ENCODE results near the gene SUMO4.

- TF ChIP-seq CTCF (IDR thresholded peaks at IDR 0.05), result no peak
- TF ChIP-seq MEF2A (IDR thresholded peaks at IDR 0.05; ENCODE audit: borderline replicate concordance, low read depth), result no peak
- no peak for TF ChIP-seq SIN3A (IDR thresholded peaks at IDR 0.05; ENCODE audit: borderline replicate concordance, low read depth, low read length)
- no peak for TF ChIP-seq RCOR1 (IDR thresholded peaks at IDR 0.05; ENCODE audit: low read length)
- no peak for TF ChIP-seq TCF12 (IDR thresholded peaks at IDR 0.05)
- TF ChIP-seq IRF3 (IDR thresholded peaks at IDR 0.05; ENCODE audit: low read depth, low read length), result no peak
- no peak for TF ChIP-seq MAX (IDR thresholded peaks at IDR 0.05; ENCODE audit: low read depth)
- no peak for TF ChIP-seq GABPA (IDR thresholded peaks at IDR 0.05; ENCODE audit: low read depth)
- no peak for TF ChIP-seq RFX5 (IDR thresholded peaks at IDR 0.05; ENCODE audit: low read length)
- TF ChIP-seq REST (IDR thresholded peaks at IDR 0.05; ENCODE audit: low read depth, low read length), result no peak
- TF ChIP-seq EP300 (IDR thresholded peaks at IDR 0.05; ENCODE audit: borderline replicate concordance in 1 of 2, low read depth in 1 of 2, low read length in 1 of 2), result no peak
- TF ChIP-seq POLR2AphosphoS5 (IDR thresholded peaks at IDR 0.05; ENCODE audit: low read depth, low read length), result no peak
- TF ChIP-seq TEAD4 (IDR thresholded peaks at IDR 0.05; ENCODE audit: borderline replicate concordance, insufficient read depth), result no peak
Observed at GRCh38 chr6:149364557-149364956, 35.5 kb upstream of the SUMO4 start.
